Left renal cortex interstitium (tissue), 4 donors: ENCODE data around the gene RBP7. TPM values are rescaled to one million over a fixed set of nuclear protein-coding genes. Genes with fewer than 3 reads are reported as not detected.
"Not testable (repeated sequence)": the region's sequence is repeated elsewhere in the genome, so short reads cannot be mapped to it uniquely, and the experiment has no call there.

Experiments
- DNase-seq, 4 donors: peaks; one replicate each; pipeline ENCODE4 v3.0.0-alpha.2; 2013; ENCODE audit warnings: low read depth in 4 of 4, low spot score in 2 of 4, missing footprints in 1 of 4
- polyA plus RNA-seq, 4 donors: library from polyadenylated mRNA; unstranded; fragments of 120-200 nt; gene quantifications; one replicate each; pipeline ENCODE4 v1.2.1, GENCODE V29; 2013; ENCODE audit not compliant: insufficient read length in 4 of 4

RBP7 gene
- polyA plus RNA-seq, result 10 to 100 TPM; 19.2 to 38.9 (median 26.8) TPM

DNA sequence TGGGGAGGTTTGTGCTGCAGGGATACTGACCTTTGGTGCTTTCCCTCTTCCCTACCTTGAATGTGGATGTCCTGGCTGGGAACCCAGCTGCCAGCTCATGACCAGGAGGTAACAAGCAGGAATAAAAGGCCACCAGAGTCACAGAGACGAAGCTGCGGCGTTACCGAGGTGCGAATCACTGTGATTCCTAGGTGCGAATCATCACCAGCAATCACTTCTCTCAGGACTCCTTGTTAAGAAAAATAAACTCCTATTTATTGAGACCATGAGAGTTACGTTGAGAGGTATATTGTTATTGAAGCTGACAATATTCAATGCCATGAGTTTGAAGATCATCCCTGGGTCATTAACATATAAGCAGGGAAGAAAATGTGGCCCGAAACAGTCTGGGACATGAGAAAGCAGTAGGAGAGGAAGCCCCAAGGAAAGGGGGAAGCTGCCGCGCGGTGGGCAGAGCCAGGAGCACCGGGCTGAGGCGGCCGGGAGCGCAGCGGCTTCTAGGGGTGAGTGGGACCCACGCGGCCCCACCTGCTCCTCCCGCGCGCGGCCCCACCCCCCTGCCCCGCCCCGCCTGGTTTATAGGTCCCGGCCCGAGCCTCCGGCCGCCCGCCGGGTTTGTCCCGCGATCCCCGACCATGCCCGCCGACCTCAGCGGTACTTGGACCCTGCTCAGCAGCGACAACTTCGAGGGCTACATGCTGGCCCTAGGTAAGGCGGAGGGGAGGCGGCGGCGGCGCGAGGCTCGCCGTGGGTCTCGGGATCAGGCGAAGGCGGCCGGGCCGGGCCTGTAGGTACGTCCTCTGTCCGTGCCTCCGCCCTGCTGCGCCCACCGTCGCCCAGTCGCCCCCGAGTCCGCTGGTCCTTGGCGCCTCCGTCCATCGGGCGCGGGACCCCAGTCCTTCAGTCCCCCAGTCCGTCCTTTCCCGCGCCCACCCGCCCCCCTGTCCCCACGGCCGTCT lies at the start of gene RBP7:
Gene RBP7, plus strand, starts transcription at position 605 of the 959 bp plus-strand sequence. Its CDS starts 31 bp downstream, at position 636.
- no peak for DNase-seq

DNA sequence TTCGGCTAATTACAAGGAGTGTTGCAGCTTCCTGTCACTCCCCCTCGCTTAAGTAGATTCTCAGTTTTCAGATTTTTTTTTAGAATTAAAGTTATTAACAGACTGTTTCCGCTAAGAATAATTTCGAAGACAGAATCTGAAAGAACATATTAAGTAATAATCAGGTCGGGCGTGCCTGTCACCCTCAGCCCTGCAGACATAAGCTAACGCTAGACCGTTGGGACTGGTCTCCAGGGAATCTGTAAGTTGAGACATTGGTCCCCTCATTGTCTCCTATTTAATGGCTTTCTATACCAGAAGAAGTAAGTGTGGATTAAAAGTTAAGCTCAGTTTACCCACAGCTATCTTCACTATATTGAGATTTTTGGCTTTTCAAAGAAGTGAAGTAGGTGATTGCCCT lies 39.3 kb upstream of the RBP7 start:
- DNase-seq, result no peak

DNA sequence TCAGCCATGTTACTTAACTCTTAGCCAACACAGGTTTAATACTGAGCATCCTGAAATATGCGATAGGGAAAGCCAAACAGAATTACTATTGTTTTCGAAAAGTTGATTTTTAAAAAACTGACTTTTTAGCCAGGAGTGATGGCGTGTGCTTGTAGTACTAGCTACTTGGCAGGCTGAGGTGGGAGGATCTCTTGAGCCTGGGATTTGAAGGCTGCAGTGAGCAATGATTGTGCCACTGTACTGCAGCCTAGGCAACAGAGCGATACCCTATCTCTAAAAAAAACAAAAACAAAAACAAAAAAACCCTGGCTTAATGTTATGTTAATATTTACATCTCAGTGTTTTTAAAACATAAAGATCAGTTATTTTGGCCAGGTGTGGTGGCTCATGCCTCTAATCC lies 37.0 kb upstream of the RBP7 start:
- no peak for DNase-seq

DNA sequence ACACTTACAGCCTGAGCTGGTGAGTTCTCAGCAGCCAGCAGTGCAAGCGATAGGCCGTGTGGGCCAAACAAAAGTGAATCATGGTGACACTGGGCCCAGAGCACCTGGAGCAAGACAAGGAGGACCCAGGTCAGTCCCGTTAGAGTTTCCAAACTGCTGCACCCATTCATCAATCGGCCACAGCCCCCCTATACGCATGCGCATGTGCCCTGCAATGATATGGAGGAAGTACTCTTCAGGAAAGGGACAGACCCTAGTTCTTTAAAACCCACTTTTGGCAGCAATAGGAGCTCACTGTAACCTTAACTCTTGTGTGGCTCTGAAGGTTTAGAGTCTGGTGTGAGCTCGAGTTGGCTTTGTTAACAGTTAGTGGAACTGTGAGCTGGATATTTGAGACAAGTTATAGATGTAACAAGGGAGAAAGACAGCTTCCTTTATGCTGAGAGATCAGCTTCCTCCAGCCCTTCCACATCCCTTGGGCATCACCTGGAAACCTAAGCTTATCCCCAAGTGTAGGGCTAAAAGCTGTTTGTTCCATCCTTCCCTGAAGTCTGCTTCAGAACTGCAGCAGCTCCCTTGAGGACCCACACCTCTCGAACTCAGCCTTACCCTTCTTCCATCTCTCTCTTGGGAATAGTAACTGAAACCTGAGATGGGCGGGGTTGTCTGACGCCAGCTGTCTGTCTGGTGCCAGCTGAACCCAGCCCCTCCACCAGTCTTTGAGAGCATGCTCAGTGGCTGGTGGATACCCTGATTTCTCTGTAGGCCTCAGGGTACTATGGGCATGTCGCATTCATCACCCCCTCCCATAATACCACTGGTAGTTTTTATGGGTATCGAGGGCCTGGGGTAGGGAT lies 36.1 kb upstream of the RBP7 start:
- no peak for DNase-seq

DNA sequence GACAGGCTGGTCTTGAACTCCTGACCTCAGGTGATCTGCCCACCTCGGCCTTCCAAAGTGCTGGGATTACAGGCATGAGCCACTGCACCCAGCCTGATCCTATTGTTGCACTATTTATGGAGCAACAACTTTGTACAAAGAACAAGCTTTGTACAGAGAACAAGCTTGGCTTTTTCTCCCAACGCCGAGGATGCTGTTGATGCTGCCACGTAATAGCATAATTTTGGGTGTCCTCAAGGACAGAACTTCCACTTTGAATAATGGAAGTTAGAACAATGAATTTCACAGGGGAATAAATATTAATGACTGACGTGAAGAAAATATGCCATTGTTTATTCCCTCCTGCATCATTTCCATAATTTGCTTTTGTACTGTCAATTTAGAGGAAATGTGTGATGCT lies 12.8 kb upstream of the RBP7 start:
- no peak for DNase-seq

DNA sequence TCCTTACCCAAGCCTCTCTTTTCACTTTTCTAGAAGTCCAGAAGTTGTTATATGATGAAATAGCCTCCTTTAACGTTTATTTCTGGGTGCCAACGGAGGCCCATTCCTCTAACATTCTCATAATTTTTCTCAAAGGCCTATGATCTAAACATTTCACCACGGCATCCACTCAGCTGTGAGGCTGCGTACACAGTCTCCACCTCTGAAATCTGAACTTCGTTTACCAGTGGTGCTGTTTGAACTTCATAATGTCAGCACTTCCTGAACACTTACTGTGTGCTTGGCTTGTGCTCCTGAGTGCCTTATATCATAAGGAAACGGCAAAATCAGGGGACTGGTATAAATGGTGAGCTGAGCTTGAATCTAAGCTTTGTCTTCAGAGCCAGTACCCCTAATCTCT lies 12.0 kb upstream of the RBP7 start:
- no peak for DNase-seq

DNA sequence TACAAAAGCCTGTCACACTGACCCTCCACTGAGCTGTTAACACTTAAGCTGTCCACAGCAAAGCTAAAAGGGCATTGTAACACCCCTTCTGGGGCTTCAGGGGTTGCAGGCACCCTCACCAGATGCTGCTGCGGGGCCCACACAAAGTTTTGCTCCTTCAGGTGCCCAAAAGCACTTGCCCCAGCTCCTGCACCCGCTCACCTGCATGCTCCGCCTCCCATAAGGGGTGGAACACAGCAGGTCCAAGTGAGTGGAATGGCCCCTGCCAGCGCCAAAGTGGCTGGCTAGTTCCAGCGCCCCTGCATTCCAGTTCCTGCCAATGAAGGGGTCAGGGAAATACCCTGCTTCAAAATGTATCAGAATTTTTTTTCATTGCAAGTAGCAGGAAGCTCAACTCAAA lies 7.3 kb upstream of the RBP7 start:
- DNase-seq, result no peak

DNA sequence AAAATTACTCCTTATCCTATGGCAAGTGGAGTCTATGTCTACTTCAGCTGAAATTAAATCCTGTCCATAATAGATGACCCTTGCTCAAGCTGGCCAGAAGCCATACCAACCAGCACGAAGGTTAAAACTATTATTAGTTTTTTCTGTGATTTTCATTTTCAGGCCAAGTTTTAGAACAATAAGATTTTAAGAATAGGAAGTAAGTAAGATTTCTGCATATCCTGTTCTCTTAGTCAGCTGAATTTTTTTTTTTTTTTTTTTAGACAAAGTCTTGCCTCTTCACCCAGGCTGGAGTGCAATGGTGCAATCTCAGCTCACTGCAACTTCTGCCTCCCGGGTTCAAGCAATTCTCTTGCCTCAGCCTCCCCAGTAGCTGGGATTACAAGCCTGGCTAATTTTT lies 6.1 kb upstream of the RBP7 start:
- no peak for DNase-seq

DNA sequence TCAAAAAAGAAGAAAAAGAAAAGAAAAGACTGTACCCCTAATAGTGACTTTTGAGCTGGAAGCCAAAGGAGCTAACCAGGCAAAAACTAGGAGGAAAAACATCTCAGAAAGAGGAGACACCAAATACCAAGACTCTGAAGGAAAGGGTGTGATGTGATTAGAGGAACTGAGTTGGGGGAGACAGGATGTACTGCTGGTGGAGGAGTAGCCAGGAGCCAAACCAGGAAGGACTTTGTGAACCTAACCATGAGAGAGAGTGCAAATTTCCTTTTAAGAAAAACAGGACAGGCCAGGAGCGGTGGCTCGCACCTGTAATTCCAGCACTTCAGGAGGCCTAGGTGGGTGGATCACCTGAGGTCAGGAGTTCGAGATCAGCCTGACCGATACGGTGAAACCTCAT lies 4.1 kb upstream of the RBP7 start:
- DNase-seq, result no peak

DNA sequence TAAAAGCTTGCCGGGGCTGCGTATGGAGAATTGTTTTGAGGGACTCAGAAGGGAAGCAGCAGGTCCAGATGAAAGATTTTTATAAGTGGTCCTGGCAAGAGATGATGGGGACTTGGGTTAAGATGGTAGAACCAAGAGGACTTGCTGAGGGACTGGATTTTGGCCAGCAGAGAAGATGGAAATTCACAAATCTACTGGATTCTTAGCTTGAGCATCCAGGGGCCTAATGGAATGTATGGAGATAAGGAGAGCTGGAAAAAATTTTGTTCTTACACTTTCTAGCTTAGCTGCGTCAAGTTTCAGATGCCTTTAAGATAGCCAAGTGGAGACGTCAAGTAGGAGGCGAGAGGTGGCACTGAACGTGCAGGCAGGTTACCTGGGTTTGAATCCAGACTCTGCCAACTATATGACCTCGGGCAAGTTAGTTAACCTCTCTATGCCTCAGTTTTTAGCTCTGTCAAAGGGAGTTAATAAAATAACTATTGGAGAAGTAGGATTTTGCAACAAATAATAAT lies 3.4 kb upstream of the RBP7 start:
- DNase-seq, result no peak

DNA sequence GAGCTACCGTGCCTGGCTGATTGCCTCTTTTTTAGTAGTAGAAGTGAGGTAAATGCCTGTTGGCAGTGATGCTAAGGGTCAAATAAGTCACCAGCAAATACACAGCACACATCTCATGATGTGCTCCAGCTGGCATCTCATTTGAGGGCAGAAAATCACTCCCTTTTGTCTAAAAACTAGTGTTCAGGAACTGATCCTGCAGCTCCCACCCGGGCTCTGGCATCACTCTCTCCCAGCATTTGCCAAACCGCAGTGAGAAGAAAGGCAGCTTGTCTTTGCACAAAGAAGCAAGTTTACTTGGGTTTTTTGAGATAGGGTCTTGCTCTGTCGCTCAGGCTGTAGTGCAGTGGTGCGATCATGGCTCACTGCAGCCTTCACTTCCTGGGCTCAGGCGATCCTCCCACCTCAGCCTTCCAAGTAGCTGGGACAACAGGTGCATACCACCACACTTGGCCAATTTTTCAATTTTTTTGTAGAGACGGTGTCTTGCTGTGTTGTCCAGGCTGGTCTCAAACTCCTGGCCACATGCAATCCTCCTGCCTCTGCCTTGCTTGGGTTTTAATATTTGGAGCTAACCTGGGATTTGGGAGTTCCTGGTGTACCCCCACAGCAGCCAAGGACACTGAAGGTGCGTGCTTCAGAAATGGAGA lies 4.1 kb downstream of the RBP7 start:
- no peak for DNase-seq

DNA sequence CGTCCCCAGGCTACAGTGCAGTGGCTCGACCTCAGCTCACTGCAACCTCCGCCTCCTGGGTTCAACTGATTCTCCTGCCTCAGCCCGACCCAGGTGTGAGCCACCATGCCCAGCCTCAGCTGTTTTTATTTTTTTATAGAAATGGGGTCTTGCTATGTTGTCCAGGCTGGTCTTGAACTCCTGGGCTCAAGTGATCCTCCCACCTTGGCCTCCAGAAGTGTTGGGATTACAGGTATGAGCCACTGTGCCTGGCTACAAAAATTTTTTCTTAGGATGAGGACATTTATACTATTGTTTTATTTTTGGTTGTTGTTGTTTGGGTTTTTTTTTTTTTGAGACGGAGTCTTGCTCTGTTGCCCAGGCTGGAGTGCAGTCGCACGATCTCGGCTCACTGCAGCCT lies 8.2 kb downstream of the RBP7 start:
- DNase-seq, result not testable (repeated sequence)

DNA sequence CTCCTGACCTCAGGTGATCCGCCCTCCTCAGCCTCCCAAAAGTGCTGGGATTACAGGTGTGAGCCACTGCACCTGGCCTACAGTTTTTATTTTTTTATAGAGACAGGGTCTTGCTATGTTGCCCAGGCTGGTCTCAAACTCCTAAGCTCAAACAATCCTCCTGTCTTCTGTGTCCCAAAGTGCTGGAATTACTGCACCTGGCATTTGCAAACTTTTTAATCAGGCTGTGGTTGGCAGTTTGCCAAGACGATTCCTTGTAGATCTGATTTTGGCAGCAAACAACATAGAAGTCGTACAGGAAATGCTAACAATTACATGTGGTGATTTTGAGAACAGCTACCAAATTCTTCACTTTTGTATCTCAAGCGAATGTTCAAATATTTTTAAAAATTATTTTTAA lies 10.1 kb downstream of the RBP7 start:
- no peak for DNase-seq

DNA sequence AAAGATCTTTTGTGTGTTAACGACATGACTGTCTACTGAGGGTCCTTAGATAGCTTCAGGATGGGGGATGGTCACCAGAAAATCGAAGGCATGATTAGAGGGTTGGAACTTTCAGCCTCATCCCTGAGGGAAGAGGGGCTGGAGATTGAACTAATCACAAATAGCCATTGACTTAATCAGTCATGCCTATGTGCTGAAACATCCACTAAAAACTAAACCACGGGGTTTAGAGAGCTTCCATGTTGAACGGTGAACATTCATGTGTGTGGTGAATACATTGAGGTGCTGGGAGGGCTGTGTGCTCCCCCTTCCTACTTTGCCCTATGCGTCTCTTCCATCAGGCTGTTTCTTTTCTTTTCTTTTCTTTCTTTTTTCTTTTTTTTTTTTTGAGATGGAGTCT lies 17.0 kb downstream of the RBP7 start:
- DNase-seq, result no peak

DNA sequence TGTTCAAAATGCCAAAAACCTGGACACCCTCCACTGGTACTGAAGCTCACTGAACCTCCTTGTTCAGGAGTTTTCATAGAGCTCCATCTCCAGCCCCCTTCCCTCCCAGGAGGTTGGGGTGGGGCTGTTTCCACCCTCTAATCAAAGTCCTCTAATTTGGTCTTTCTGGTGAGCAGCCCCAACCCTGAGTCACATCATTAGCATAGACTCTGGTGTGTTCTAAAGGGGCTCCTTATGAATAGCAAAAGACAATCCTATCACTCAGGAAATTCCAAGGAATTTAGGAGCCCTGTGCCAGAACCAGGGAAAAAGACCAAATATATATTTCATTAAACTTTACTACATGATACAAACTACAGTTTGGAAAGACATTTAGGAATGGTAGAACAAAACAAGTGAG lies 22.5 kb downstream of the RBP7 start:
- no peak for DNase-seq

DNA sequence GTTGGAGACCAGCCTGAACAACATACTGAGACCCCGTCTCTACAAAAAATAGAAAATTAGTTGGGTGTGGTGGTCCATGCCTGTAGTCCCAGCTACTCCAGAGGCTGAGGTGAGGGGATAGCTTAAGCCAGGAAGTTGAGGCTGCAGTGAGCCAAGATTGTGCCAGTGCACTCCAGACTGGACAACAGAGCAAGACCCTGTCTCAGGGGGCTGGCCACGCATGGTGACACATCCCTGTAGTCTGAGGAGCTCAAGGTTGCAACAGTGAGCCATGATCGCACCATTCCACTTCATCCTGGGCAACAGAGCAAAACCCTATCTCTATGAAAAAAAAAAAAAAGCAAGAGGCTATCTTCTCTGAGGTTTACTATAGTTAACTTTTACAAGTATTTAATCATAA lies 23.1 kb downstream of the RBP7 start:
- DNase-seq, result no peak

DNA sequence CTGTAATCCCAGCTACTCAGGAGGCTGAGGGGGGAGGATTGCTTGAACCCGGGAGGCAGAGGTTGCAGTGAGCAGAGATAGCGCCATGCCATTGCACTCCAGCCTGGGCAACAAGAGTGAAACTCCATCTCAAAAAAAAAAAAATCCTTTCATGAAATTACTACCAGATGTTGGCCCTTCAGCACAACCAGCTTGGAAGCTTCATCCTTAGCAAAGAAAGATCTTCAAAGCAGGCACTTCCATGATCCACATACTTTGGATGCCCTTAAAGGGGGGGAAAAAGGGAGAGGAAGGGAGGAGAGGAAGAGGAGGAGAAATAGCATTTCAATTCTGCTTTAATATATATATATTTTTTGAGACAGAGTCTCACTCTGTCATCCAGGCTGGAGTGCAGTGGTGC lies 23.6 kb downstream of the RBP7 start:
- not testable (repeated sequence) for DNase-seq

DNA sequence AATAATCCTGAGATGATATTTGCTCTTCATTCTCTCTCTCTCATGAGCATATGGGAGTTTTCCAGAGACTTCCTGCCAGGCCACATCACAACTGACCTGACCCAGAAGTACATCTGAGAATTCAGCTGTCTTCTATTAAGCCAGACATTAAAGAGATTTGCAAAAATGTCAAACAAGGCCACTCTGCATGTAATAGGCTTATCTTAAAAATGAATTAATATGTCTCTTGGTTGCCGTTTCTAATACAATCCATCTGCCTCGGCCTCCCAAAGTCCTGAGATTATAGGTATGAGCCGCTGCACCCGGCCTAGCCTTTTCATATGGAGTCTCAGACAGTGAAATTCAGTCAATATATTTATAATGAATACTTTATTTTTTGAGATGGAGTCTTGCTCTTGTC lies 25.0 kb downstream of the RBP7 start:
- not testable (repeated sequence) for DNase-seq

DNA sequence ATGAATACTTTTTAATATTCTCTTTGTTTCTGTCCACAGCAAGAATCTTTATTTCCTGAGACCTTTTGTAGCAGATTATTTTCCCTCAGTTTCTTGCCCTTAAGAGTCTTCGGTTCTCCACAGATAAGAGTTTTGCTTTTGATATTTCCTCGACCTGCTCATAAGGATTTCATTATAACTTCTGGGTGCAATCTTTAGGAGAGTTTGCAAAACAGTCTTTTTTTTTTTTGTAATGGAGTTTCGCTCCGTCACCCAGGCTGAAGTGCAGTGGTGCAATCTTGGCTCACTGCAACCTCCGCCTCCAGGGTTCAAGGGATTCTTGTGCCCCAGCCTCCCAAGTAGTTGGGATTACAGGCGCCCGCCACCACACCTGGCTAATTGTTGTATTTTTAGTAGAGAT lies 25.6 kb downstream of the RBP7 start:
- DNase-seq, result no peak

DNA sequence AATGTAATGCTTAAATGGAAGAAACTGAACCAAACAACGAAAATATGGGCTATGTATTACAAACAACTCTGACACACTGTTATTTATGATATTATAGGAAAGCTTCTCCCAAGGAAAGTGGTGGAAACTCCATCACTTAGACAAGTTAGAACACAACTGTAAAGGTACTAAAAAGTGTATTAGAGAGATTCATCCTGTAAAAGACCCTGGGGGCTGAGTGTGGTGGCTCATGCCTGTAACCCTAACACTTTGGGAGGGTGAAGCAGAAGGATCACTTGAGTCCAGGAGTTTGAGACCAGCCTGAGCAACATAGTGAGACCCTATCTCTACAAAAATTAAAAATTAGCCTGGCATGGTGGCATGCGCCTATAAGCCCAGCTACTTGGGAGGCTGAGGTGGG lies 28.3 kb downstream of the RBP7 start:
- no peak for DNase-seq

DNA sequence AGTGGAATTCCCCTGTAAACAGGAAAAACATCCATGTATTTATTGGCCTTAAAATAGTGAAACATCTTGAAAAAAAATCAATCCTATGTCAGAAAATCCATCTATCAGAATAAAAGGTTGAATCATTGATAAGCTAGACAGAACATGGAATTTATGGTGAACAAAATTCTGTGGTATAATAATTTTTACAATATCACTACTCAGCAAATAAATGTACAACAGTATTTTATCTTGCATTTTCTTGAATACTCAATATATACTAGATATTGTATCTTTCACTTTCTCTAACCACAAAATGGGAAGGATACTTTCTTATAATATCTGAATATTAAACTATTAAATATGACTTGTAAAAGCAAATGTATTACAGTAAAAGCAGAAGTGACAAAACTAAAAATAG lies 30.0 kb downstream of the RBP7 start:
- DNase-seq, result no peak
